Stimulated activated CD4-positive, alpha-beta T cell treated with anti-CD3 and anti-CD28 coated beads, Interleukin-12 subunit alpha, Interleukin-12 subunit beta, amount 100 ng/mL, for 24 hours (primary cell): ENCODE measurements around the gene TXNDC11.

Source experiments
- DNase-seq, 2 experiments: peaks; one replicate each; pipeline ENCODE4 v3.0.0-alpha.2; 2020; ENCODE audit warnings: low read depth in 2 of 2

TXNDC11 gene

DNA sequence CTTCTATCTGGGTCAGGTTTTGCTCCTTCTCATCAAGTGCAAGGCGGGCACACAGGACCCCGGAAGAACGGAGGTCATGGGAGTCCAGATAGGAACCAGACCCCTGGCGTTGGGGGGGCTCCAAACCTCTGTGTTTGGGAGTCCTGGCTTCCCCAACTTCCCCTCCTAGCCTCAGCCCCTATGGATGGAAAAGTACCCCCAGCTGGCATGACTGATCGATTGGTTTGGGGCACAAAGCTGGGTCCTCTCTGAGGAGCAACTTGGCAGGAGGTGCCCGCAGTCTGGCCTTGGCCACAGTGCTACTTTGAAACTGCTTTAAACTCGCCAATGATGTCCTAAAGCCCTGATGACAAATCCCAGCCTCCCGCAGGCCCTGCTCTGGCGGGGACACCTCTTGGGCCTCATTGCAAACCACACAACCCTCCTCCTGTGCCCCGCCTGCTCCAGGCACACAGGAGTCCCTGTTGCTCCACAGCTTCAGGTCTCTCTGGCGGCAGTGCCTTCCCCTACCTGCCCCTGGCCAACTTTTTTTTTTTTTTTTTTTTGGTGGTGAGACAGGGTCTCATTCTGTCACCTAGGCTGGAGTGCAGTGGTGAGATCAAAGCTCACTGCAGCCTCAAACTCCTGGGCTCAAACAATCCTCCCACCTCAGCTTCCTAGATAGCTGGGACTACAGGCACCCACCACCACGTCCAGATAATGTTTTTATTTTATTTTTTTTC lies 112.5 kb downstream of the TXNDC11 start:
- DNase-seq, result no peak
